HepG2 (cell line): ENCODE measurements around the gene TUBA8. TPM values are rescaled to one million over a fixed set of nuclear protein-coding genes. Genes with fewer than 3 reads are reported as not detected.

ENCODE experiments used
- KDM3A ChIP-seq: IDR thresholded peaks from 2 replicates; pipeline ENCODE4 v1.6.1; 2018; ENCODE audit warnings: low read depth, missing compliant biosample characterization
- KLF13 ChIP-seq: sonication (generic); formaldehyde crosslinking; IDR thresholded peaks from 2 replicates; pipeline ENCODE4 v1.4.0; 2020; ENCODE audit warnings: mild to moderate bottlenecking, missing genetic modification reagents
- PAXIP1 ChIP-seq: sonication (generic); formaldehyde crosslinking; conservative IDR thresholded peaks from 2 replicates; pipeline ENCODE4 v1.4.0; 2020; ENCODE audit warnings: mild to moderate bottlenecking, missing genetic modification reagents, moderate library complexity
- ZFP41 ChIP-seq: sonication (generic); formaldehyde crosslinking; IDR thresholded peaks from 2 replicates; pipeline ENCODE4 v1.4.0; 2020; ENCODE audit warnings: mild to moderate bottlenecking, missing genetic modification reagents, borderline replicate concordance
- ZNF639 ChIP-seq: conservative IDR thresholded peaks from 2 replicates; pipeline ENCODE4 v1.6.1; 2018; ENCODE audit warnings: missing genetic modification reagents
- polyA plus RNA-seq, 8 experiments: library from polyadenylated mRNA; depleted of rRNA in 3 of 8; stranded (reverse) in 7 of 8; unstranded in 1 of 8; fragments of >200 nt; fragmentation: Illumina TruSeq in 4 of 8; extraction: Trizol in 4 of 8; gene quantifications; 2 replicates each; pipeline versions ENCODE4 v1.2.1 to v1.2.3, GENCODE V29; 2011 to 2016; ENCODE audit warnings: low read depth in 4 of 8, missing spikeins in 1 of 8, mixed read lengths in 1 of 8; ENCODE audit not compliant: insufficient read depth in 1 of 8
- total RNA-seq, 5 experiments: library from RNA; depleted of rRNA; stranded (reverse); fragments of >200 nt; fragmentation: Illumina TruSeq; extraction: Trizol; gene quantifications; 2 replicates each; pipeline ENCODE4 v1.2.3, GENCODE V29; 2016; ENCODE audit warnings: low read depth in 1 of 5
- TF ChIP-seq, protein P1 (sequence below): sonication (generic); formaldehyde crosslinking; IDR thresholded peaks from 2 replicates; pipeline ENCODE4 v1.4.0; 2020; ENCODE audit warnings: missing genetic modification reagents
- TF ChIP-seq, protein P2 (sequence below): sonication (generic); formaldehyde crosslinking; IDR thresholded peaks from 2 replicates; pipeline ENCODE4 v1.8.0; 2022; ENCODE audit warnings: missing genetic modification reagents, mild to moderate bottlenecking, moderate library complexity, borderline replicate concordance
- TF ChIP-seq, protein P3 (sequence below): sonication (generic); formaldehyde crosslinking; IDR thresholded peaks from 2 replicates; pipeline ENCODE4 v1.9.0; 2021; ENCODE audit warnings: mild to moderate bottlenecking, missing genetic modification reagents
- TF ChIP-seq, protein P4 (sequence below): sonication (generic); IDR thresholded peaks from 2 replicates; pipeline ENCODE4 v1.6.1; 2016; ENCODE audit warnings: low read depth, borderline replicate concordance

Gene TUBA8
- total and polyA plus RNA-seq, 2 of the 13 experiments (the other 11 are each of a cell fraction or from before 2014, with no cell fraction given), result 0.35 to 0.69 TPM

DNA sequence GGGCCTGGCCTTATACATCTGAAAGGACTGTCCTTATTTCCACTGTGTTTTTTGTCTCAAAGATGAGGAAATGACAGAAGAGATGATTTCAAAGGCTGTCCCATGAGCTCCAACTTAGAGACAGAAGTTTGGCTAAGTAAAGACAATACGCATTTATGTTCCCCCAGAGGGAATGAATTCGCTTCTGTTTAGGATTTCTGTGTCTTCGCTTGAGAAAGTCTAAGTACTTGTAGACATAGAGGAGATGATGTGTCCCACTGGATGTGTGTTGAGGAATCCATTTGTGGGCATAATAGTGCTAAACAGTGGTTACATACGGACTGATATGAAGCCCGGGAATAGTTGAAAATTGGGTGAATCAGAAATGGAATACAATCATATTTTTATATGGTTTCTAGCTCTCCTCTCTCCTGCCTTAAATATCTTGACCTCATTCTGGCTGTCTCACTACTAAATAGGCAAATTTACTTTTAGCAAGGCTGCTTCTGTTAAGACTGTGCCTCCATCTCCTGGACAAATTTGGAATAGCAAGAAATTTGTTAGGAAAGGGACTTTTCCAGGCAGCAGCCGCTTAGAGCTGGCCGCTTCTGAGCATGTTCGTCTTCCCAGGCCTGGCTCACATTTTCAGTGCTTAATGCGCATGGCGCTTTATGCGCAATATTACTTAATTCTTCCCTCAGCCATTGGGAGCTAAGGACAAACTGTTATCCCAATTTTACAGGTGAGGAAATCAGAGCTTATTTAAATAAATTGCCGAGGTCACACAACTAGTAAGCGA is 34.7 kb upstream of the TUBA8 start (continued):
- 0 out of 2 replicates have a peak, but pooled peaks have one; percentile 12 for TF ChIP-seq PAXIP1 (CRISPR knock-in tag)
- TF ChIP-seq ZFP41 (CRISPR knock-in tag), result no peak
- TF ChIP-seq KDM3A, result no peak
- TF ChIP-seq KLF13, result no peak
- TF ChIP-seq, protein P1, sequence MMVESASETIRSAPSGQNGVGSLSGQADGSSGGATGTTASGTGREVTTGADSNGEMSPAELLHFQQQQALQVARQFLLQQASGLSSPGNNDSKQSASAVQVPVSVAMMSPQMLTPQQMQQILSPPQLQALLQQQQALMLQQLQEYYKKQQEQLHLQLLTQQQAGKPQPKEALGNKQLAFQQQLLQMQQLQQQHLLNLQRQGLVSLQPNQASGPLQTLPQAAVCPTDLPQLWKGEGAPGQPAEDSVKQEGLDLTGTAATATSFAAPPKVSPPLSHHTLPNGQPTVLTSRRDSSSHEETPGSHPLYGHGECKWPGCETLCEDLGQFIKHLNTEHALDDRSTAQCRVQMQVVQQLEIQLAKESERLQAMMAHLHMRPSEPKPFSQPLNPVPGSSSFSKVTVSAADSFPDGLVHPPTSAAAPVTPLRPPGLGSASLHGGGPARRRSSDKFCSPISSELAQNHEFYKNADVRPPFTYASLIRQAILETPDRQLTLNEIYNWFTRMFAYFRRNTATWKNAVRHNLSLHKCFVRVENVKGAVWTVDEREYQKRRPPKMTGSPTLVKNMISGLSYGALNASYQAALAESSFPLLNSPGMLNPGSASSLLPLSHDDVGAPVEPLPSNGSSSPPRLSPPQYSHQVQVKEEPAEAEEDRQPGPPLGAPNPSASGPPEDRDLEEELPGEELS (CRISPR knock-in tag), result no peak
- TF ChIP-seq, protein P2, sequence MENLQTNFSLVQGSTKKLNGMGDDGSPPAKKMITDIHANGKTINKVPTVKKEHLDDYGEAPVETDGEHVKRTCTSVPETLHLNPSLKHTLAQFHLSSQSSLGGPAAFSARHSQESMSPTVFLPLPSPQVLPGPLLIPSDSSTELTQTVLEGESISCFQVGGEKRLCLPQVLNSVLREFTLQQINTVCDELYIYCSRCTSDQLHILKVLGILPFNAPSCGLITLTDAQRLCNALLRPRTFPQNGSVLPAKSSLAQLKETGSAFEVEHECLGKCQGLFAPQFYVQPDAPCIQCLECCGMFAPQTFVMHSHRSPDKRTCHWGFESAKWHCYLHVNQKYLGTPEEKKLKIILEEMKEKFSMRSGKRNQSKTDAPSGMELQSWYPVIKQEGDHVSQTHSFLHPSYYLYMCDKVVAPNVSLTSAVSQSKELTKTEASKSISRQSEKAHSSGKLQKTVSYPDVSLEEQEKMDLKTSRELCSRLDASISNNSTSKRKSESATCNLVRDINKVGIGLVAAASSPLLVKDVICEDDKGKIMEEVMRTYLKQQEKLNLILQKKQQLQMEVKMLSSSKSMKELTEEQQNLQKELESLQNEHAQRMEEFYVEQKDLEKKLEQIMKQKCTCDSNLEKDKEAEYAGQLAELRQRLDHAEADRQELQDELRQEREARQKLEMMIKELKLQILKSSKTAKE (CRISPR knock-in tag), result no peak
- TF ChIP-seq ZNF639 (CRISPR knock-in tag), result no peak
- TF ChIP-seq, protein P3, sequence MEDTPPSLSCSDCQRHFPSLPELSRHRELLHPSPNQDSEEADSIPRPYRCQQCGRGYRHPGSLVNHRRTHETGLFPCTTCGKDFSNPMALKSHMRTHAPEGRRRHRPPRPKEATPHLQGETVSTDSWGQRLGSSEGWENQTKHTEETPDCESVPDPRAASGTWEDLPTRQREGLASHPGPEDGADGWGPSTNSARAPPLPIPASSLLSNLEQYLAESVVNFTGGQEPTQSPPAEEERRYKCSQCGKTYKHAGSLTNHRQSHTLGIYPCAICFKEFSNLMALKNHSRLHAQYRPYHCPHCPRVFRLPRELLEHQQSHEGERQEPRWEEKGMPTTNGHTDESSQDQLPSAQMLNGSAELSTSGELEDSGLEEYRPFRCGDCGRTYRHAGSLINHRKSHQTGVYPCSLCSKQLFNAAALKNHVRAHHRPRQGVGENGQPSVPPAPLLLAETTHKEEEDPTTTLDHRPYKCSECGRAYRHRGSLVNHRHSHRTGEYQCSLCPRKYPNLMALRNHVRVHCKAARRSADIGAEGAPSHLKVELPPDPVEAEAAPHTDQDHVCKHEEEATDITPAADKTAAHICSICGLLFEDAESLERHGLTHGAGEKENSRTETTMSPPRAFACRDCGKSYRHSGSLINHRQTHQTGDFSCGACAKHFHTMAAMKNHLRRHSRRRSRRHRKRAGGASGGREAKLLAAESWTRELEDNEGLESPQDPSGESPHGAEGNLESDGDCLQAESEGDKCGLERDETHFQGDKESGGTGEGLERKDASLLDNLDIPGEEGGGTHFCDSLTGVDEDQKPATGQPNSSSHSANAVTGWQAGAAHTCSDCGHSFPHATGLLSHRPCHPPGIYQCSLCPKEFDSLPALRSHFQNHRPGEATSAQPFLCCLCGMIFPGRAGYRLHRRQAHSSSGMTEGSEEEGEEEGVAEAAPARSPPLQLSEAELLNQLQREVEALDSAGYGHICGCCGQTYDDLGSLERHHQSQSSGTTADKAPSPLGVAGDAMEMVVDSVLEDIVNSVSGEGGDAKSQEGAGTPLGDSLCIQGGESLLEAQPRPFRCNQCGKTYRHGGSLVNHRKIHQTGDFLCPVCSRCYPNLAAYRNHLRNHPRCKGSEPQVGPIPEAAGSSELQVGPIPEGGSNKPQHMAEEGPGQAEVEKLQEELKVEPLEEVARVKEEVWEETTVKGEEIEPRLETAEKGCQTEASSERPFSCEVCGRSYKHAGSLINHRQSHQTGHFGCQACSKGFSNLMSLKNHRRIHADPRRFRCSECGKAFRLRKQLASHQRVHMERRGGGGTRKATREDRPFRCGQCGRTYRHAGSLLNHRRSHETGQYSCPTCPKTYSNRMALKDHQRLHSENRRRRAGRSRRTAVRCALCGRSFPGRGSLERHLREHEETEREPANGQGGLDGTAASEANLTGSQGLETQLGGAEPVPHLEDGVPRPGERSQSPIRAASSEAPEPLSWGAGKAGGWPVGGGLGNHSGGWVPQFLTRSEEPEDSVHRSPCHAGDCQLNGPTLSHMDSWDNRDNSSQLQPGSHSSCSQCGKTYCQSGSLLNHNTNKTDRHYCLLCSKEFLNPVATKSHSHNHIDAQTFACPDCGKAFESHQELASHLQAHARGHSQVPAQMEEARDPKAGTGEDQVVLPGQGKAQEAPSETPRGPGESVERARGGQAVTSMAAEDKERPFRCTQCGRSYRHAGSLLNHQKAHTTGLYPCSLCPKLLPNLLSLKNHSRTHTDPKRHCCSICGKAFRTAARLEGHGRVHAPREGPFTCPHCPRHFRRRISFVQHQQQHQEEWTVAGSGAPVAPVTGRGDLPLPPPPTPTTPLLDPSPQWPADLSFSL (CRISPR knock-in tag), result no peak
- TF ChIP-seq, protein P4, sequence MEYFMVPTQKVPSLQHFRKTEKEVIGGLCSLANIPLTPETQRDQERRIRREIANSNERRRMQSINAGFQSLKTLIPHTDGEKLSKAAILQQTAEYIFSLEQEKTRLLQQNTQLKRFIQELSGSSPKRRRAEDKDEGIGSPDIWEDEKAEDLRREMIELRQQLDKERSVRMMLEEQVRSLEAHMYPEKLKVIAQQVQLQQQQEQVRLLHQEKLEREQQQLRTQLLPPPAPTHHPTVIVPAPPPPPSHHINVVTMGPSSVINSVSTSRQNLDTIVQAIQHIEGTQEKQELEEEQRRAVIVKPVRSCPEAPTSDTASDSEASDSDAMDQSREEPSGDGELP, result no peak
